ENCODE results near the gene WDR20.
A peak's percentile ranks its signal among the peaks of the same experiment; 100 is the strongest.
"Not testable (repeated sequence)": the region's sequence is repeated elsewhere in the genome, so short reads cannot be mapped to it uniquely, and the experiment has no call there.

Gene WDR20, protein sequence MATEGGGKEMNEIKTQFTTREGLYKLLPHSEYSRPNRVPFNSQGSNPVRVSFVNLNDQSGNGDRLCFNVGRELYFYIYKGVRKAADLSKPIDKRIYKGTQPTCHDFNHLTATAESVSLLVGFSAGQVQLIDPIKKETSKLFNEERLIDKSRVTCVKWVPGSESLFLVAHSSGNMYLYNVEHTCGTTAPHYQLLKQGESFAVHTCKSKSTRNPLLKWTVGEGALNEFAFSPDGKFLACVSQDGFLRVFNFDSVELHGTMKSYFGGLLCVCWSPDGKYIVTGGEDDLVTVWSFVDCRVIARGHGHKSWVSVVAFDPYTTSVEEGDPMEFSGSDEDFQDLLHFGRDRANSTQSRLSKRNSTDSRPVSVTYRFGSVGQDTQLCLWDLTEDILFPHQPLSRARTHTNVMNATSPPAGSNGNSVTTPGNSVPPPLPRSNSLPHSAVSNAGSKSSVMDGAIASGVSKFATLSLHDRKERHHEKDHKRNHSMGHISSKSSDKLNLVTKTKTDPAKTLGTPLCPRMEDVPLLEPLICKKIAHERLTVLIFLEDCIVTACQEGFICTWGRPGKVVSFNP

DNA sequence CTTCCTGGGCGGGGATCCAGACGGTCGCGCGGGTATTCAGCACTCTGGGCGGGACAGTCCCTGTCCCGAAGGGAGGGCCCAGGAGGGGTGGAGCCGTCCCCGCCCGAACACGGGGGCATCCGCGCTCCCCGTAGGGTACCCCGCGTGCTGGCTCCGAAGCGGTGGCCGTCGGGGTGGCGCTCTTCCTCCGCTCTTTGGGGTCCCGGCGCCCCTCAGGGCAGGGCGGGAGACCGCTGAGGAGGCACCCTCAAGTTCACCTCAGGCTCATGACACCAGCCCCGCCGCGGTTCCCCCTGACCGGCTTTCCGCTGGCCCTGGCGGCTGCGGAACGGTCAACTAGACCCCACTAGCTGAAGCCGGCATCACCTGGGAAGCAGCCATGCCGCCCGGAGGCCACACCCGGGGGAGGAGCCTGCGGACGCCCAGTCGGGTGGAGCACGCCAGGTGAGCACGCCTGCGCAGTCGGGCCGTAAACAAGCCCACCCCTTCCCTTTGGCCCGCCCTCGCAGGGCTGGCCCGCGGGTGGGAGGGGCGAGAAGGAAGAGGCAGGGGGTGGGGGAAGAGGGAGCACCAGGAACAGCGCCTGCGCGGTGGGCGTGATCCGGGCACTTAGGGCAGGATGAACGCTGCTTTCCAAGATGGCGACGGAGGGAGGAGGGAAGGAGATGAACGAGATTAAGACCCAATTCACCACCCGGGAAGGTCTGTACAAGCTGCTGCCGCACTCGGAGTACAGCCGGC, at the start of gene WDR20:
TSS of gene WDR20 (plus strand) at position 612 of the 741 bp plus-strand sequence. CDS start at position 639, 27 bp downstream.
- FAIRE-seq: no peak

GRCh38 chr14:102090713-102091112, 49.0 kb upstream of the WDR20 start:
- FAIRE-seq: no peak

DNA sequence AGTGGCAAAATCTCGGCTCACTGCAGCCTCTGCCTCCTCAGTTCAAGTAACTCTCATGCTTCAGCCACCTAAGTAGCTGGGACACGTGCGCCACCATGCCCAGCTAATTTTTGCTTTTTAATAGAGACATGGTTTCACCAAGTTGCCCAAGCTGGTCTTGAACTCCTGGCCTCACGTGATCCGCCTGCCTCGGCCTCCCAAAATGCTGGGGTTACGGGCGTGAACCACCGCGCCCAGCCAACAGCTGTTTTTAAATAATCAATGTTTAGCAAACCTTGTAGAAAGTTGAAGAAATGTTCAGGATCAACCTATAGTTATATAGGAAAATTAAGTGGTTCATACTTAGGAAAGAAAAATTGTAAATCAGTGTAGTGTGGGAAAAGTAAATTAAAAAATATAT, 46.9 kb upstream of the WDR20 start:
- no peak for FAIRE-seq

DNA sequence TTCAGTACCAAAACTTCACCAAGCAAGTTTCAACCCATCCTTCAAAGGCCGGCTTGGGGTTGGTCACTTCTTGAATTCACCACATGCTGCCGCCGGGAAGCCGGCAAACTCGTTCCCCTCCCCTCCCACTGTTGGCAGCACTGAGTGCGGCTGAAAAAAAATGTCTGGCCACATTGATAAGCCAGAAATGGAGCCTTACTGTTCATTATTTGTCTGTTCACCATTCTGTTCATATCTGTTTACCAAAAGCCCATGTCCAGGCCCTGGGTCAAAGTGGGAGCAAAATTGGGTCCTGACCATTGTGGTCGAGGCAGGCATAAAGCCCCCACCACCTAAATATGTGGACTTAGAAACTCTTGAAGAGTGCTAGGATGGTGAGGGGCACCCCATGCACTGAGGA, 45.6 kb upstream of the WDR20 start:
- no peak for FAIRE-seq

DNA sequence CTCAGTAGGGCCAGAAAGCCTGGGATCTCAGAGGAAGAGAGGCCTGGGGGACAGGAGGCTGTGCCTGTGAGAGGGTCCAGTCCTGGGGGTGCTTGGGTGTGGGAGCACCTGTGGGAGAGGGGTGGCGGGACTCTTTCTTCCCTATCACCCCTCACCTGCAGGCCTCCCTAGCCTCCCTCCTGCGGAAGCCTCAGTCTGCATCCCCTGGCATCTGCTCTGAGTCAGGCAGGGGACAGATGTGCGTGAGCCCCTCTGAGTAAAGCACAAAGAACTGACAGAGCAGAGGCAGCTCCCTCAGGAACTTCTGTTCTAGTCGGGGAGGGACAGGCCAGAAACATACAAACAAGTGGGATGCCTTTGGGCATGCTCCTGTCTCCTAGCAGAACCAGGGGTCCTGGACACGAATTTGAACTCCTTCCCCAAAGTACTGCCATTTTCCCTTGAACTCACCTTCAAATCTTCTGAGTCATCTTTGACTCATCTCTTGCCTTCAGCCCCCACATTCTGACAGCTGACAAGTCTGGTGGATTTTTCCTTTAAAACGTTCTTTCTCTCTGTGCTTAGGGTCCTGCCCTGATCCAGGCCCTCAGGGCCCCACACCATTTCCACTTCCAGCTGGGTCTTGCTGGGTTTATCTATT, 44.3 kb upstream of the WDR20 start:
- no peak for FAIRE-seq

DNA sequence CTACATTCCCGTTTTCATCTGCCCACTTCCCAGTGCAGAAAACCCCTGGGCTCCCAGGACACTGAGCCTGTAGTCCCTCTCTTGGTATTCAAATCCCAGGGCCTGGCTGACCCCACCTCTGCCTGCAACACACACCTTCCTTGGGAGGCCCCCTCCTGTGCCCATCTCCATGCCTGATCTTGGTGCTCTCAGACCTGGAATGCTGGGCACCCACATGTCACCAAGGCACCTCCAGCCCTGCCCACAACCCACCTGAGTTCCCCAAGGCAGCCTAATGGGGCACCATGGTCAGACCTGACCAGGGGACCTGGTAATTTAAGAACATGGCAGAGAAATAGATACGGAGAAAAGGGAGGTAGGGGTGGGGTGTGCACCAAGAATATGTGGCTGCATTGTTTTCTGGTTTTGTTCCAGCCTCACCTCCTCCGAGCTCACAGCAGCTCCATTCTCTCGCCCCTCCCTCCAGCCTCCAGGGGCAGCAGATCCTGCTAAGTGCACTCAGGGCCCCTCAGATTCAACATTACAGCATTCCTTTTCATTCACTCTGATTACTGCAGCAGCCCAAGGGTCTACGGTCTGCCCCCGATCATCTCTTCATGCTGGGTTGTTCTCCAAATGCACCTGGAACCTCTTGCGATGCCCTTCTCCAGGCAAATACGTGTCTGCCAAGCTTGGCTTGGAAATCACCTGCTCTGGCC, 43.7 kb upstream of the WDR20 start:
- no peak for FAIRE-seq

DNA sequence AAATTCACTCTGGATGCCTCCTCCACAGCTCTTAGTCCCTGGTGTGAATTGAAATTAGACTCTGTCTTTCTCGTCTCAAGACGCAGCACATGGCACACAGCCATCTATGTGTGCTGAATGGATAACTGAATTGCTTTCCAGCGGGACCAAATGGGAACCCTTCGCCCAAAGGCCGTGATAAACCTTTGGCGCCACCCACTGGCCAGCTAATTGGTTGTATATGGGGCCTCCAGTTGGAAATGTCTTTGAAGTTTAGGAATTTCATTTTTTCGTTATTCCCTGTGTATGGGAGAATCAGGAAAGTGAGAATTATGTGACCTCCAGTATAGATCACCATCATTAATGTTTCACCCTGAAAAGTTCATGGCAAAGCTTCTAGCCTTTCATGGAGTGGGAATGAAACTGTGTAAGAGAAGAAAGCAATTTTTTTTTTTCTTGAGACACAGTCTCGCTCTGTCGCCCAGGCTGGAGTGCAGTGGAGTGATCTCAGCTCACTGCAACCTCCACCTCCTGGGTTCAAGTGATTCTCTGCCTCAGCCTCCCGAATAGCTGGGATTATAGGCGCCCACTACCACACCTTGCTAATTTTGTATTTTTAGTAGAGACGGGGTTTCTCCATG, 43.0 kb upstream of the WDR20 start:
- peak; percentile 83 for FAIRE-seq

- FAIRE-seq: no peak
These were observed 42.1 kb upstream of the WDR20 start for GRCh38 chr14:102097441-102098135.

DNA sequence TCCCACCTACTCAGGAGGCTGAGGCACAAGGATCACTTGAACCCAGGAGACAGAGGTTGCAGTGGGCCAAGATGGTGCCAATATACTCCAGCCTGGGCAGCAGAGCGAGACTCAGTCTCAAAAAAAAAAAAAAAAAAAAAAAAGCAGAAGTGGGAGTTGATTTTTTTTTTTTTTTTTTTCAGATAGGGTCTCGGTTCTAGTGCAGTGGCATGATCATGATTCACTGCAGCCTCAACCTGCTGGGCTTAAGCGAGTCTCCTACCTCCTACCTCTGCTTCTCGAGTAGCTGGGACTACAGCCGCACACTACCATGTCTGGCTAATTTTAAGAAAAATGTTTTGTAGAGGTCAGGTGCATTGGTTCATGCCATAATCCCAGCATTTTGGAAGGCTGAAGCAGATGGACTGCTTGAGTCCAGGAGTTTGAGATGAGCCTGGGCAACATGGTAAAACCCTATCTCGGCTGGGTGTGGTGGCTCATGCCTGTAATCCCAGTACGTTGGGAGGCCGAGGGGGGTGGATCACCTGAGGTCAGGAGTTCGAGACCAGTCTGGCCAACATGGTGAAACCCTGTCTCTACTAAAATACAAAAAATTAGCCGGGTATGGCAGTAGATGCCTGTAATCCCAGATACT, 36.5 kb upstream of the WDR20 start:
- no peak for FAIRE-seq

DNA sequence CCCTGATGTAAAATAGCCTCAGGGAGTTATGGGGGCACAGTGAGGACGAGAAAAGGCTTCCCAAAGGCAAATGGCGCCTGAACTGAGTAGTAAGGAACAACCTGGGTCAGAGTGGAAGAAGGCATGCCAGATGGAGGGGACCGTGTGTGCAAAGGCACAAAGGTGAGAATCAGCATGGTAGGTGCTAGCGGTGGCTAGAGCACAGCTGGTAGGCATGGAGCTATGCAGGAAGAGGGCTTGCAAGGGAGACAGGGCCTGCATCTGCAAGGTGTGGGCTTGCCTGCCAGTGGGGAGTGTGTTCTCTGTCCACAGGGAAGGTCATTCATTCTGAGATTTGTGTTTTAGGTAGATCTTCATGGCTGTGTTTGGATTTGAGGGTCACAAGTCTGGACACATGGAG, 34.3 kb upstream of the WDR20 start:
- FAIRE-seq: no peak

DNA sequence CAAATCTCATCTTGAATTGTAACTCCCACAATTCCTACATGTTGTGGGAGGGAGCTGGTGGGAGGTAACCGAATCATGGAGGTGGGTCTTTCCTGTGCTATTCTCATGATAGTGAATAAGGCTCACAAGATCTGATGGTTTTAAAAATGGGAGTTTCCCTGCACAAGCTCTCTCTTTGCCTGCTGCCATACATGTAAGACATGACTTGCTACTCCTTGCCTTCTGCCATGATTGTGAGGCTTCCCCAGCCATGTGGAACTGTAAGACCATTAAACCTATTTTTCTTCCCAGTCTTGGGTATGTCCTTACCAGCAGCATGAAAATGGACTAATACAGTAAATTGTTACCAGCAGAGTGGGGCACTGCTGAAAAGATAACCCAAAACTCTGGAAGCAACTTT, 30.4 kb upstream of the WDR20 start:
- not testable (repeated sequence) for FAIRE-seq

DNA sequence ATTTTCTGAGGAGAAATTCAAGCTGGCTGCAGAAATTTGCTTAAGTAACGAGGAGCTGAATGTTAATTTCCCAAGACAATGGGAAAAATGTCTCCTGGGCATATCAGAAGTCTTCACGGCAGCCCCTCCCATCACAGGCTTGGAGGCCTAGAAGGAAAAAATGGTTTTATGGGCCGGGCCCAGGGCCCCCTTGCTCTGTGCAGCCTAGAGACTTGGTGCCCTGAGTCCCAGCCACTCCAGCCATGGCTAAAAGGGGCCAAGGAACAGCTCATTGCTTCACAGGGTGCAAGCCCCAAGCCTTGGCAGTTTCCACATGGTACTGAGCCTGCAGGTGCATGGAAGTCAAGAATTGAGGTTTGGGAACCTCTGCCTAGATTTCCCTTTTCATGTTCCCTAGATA, 28.6 kb upstream of the WDR20 start:
- FAIRE-seq: no peak

- FAIRE-seq: no peak
These were observed 23.1 kb upstream of the WDR20 start for GRCh38 chr14:102116361-102117180.

- no peak for FAIRE-seq
These were observed 21.8 kb upstream of the WDR20 start for GRCh38 chr14:102117852-102118251.

GRCh38 chr14:102120888-102121287, 18.8 kb upstream of the WDR20 start:
- FAIRE-seq: no peak

GRCh38 chr14:102121567-102121966, 18.1 kb upstream of the WDR20 start:
- no peak for FAIRE-seq

DNA sequence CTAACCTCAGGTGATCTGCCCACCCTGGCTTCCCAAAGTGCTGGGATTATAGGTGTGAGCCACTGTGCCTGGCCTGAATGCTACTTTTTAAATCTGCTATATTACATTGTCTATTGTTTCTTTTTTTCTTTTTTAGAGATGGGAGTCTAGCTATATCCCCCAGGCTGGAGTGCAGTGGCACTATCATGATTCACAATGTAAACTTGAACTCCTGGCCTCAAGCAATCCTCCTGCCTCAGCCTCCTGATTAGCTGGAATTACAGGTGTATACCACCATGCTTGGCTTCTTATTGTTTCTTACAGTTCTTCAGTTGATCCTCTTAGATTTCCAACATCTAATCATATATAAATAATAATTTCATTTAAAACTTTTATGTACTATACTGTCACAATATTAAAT, 15.3 kb upstream of the WDR20 start:
- no peak for FAIRE-seq

DNA sequence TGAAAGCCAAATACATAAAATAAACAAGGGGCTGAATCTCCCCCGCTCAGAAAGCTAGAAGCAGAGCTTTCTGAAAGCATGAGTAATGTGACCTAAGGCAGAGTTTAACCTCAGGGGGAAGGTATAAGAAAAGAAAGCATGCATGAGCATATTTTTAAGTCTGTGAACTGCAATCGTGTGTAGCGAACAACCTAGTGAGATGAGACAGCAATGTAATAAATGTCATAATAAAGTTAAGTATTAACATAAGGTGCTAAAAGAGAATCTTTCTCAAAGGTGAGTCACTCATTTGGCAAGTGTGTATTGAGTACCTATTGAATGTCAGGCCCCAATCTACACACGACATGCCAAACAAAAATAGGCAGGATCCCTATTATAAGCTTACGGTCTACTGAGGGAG, 14.2 kb upstream of the WDR20 start:
- FAIRE-seq: peak; percentile 70

DNA sequence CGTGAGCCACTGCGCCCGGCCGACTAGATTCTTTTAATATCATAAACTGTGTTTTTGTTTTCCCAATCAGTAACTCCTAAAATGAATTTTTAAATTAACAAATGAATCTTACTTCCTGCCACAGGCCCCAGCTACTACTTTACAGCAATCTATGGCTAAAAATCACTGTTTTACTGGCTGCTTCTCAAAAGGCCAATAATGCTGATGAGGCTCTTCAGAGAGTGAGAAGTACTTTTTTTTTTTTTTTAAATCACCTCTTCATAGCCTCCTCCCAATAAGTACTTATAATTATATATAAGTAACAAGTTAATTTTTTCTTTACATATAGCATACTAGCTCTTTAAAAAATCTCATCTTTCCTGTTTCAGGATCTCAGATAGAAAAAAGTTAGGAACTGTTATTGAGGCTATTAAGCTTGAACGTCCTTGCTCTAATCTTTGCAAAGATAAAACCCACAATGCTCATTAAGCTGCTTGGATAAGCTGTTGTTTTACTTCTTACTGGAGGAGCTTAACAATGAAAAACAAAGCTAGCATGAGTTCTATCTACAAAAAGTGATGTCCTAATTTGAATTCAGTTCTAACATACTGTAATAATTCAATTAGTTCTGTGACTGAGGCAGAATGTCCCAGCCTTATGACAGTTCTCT, 12.8 kb upstream of the WDR20 start:
- FAIRE-seq: no peak

DNA sequence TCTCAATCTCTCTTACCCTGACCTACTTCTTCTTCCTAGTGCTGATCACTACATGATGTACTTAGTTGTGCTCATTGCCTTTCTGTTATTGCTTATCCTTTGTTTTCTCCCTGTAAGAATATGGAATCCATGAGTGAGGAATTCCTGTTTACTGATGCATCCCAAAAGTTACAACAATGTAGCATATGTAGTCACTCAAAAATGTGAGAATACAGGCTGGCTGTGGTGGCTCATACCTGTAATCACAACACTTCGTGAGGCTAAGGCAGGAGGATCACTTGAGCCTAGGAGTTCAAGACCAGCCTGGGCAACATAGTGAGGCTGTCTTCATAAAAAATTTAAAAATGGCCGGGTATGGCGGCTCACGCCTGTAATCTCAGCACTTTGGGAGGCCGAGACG, 8.0 kb upstream of the WDR20 start:
- no peak for FAIRE-seq
